ENCODE results near the gene TIAM1.

DNA sequence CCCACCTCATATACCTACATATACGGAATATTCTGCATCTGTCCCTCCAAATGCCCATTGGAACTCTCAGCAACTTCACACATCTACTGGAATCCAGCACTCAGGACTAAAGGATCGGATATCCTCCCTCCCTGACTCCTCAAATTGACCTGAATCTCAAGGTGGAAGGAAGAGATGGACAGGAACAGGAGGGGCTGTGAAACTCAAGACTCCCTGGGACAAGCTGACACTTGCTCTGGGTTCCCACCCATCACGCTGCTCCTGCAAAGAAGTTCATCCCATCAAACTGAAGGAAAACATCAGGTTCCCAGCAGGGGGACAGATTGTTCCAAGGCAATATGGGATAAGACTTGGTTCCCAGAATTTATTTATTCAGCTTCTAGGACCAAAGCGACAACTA, 30.3 kb upstream of the TIAM1 start:
- TF ChIP-seq, protein P1, sequence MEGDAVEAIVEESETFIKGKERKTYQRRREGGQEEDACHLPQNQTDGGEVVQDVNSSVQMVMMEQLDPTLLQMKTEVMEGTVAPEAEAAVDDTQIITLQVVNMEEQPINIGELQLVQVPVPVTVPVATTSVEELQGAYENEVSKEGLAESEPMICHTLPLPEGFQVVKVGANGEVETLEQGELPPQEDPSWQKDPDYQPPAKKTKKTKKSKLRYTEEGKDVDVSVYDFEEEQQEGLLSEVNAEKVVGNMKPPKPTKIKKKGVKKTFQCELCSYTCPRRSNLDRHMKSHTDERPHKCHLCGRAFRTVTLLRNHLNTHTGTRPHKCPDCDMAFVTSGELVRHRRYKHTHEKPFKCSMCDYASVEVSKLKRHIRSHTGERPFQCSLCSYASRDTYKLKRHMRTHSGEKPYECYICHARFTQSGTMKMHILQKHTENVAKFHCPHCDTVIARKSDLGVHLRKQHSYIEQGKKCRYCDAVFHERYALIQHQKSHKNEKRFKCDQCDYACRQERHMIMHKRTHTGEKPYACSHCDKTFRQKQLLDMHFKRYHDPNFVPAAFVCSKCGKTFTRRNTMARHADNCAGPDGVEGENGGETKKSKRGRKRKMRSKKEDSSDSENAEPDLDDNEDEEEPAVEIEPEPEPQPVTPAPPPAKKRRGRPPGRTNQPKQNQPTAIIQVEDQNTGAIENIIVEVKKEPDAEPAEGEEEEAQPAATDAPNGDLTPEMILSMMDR (IDR thresholded peaks at IDR 0.05): no peak
- TF ChIP-seq POLR2A (IDR thresholded peaks at IDR 0.05): no peak

All from right lobe of liver (tissue), 4 donors.